PFSK-1 (cell line): Measurements from ENCODE around the gene SPEG.

ENCODE experiments used
- POLR2AphosphoS5 ChIP-seq: IDR thresholded peaks from 2 replicates; pipeline ENCODE4 v1.6.1; 2012; ENCODE audit warnings: low read depth, mild to moderate bottlenecking, control low read depth, low read length, moderate library complexity
- REST ChIP-seq, 2 experiments: IDR thresholded peaks; 2 replicates each; pipeline versions ENCODE4 v1.6.1 to v1.8.0; 2011 to 2012; ENCODE audit warnings: low read depth in 2 of 2, low read length in 2 of 2, control low read depth in 1 of 2, inconsistent platforms in 1 of 2, mild to moderate bottlenecking in 1 of 2, moderate library complexity in 1 of 2; ENCODE audit not compliant: insufficient read depth in 1 of 2
- SIN3A ChIP-seq: IDR thresholded peaks from 2 replicates; pipeline ENCODE4 v1.6.1; 2012; ENCODE audit warnings: mild to moderate bottlenecking, low read length, moderate library complexity, borderline replicate concordance; ENCODE audit not compliant: insufficient read depth
- TAF1 ChIP-seq: IDR thresholded peaks from 2 replicates; pipeline ENCODE4 v1.6.1; 2012; ENCODE audit warnings: low read length, control low read depth, borderline replicate concordance; ENCODE audit not compliant: insufficient read depth

GRCh38 chr2:219514836-219515235 lies 80.2 kb downstream of the SPEG start:
- TF ChIP-seq POLR2AphosphoS5 (no peak), TAF1 (no peak), SIN3A (no peak), REST (IDR thresholded peaks at IDR 0.05; ENCODE audit: insufficient read depth in 1 of 2, low read depth in 2 of 2, low read length in 2 of 2) (no peak)
